K562 (cell line): Measurements from ENCODE around the gene APPBP2. TPM values are rescaled to one million over a fixed set of nuclear protein-coding genes. Genes with fewer than 3 reads are reported as not detected.
A peak's percentile ranks its signal among the peaks of the same experiment; 100 is the strongest.

ENCODE experiments used
- ATAC-seq: fragments of 200-7000 bp; cut with Tn5 transposase; 3 replicates; pipeline ENCODE4 v1.9.1; 2020; ENCODE audit warnings: moderate library complexity
- BruUV-seq: library from RNA; stranded (reverse); fragments of 400-500 nt; replicated peaks from 2 replicates; lab custom pipeline; 2021; lab: Mats Ljungman, UMichigan
- CTCF ChIA-PET: fragments of 300-600 bp; formaldehyde crosslinking; extraction: SDS; loops from one replicate; lab custom pipeline; 2021; ENCODE audit warnings: low intra/inter-chr PET ratio; lab: Yijun Ruan, JAX
- POLR2A ChIA-PET: fragments of 300-600, 350-650 bp; sonication (Branson Sonifier 250); formaldehyde crosslinking; extraction: SDS; loops from one replicate; lab custom pipeline; 2021; ENCODE audit warnings: antibody characterized with exemption, inconsistent platforms; lab: Yijun Ruan, JAX
- DNase-seq, 4 experiments: peaks; one replicate each; pipeline versions ENCODE4 v3.0.0 to v3.0.0-alpha.2; 2011 to 2018; ENCODE audit warnings: low spot score in 3 of 4, mixed read lengths in 3 of 4; ENCODE audit errors: extremely low read depth in 1 of 4
- FAIRE-seq: peaks from 2 replicates; lab custom pipeline; 2011; peaks lifted over from hg19 to GRCh38; lab: Jason Lieb, UNC
- H2AFZ ChIP-seq: 2 replicates; pipeline ENCODE4 v1.6.0; 2011; ENCODE audit warnings: low read depth, low read length, control low read depth, inconsistent platforms
- H3K27ac ChIP-seq: fragments of 200-600 bp; 3 replicates; pipeline ENCODE4 v1.8.0; 2011; ENCODE audit warnings: low read depth, mild to moderate bottlenecking, control low read depth, inconsistent platforms, low read length, moderate library complexity, mixed read lengths; ENCODE audit errors: extremely low read depth
- H3K27me3 ChIP-seq, 2 experiments: fragments of 300-600 bp in 1 of 2; 2 replicates in 1 of 2; 3 replicates in 1 of 2; pipeline versions ENCODE4 v1.6.0 to v1.8.0; 2011; ENCODE audit warnings: inconsistent platforms in 2 of 2, low read length in 2 of 2, mild to moderate bottlenecking in 1 of 2, mixed read lengths in 1 of 2, moderate library complexity in 1 of 2; ENCODE audit not compliant: control insufficient read depth in 2 of 2, insufficient read depth in 2 of 2
- H3K36me3 ChIP-seq: fragments of 300-600 bp; 3 replicates; pipeline ENCODE4 v1.8.0; 2011; ENCODE audit warnings: mild to moderate bottlenecking, low read length, inconsistent platforms; ENCODE audit not compliant: control insufficient read depth, insufficient read depth
- H3K4me1 ChIP-seq, 2 experiments: fragments of 200-600 bp in 1 of 2; replicated peaks in 1 of 2; 2 replicates in 1 of 2; 3 replicates in 1 of 2; pipeline versions ENCODE4 v1.5.1 to v1.8.0; 2011; ENCODE audit warnings: inconsistent platforms in 2 of 2, low read length in 2 of 2, mild to moderate bottlenecking in 1 of 2, mixed read lengths in 1 of 2, moderate library complexity in 1 of 2; ENCODE audit not compliant: control insufficient read depth in 2 of 2, insufficient read depth in 2 of 2
- H3K4me2 ChIP-seq: 2 replicates; pipeline ENCODE4 v1.6.1; 2011; ENCODE audit warnings: low read length, control low read depth, inconsistent platforms, mixed read lengths; ENCODE audit not compliant: insufficient read depth
- H3K4me3 ChIP-seq: fragments of 200-600 bp; sonication (generic), shearing (Covaris generic); 2 replicates; pipeline ENCODE4 v1.5.1; 2016; ENCODE audit warnings: control low read depth, inconsistent platforms
- H3K79me2 ChIP-seq: fragments of 200-600 bp; 3 replicates; pipeline ENCODE4 v1.8.0; 2011; ENCODE audit warnings: low read length, inconsistent platforms; ENCODE audit not compliant: control insufficient read depth, insufficient read depth
- H3K9ac ChIP-seq, 2 experiments: 2 replicates each; pipeline versions ENCODE4 v1.6.0 to v1.6.1; 2011; ENCODE audit warnings: low read depth in 2 of 2, low read length in 2 of 2, control low read depth in 1 of 2, inconsistent platforms in 1 of 2, mild to moderate bottlenecking in 1 of 2, mixed read lengths in 1 of 2; ENCODE audit not compliant: insufficient read depth in 1 of 2
- H3K9me1 ChIP-seq: one replicate; pipeline ENCODE4 v1.6.0; 2011; ENCODE audit warnings: inconsistent platforms, mild to moderate bottlenecking, low read length, moderate library complexity; ENCODE audit not compliant: control insufficient read depth, insufficient read depth
- H3K9me3 ChIP-seq: replicated peaks from 2 replicates; pipeline ENCODE4 v1.5.1; 2011; ENCODE audit warnings: low read depth, low read length, inconsistent platforms; ENCODE audit not compliant: control insufficient read depth, insufficient read depth
- H4K20me1 ChIP-seq: replicated peaks from 2 replicates; pipeline ENCODE4 v1.6.1; 2011; ENCODE audit warnings: low read length, inconsistent platforms, mixed read lengths; ENCODE audit not compliant: control insufficient read depth, insufficient read depth
- BCLAF1 ChIP-seq, 2 experiments: fragments of 450-650 bp in 1 of 2; IDR thresholded peaks; 2 replicates each; pipeline ENCODE4 v1.6.1; 2011 to 2017; ENCODE audit warnings: low read depth in 2 of 2, antibody characterized with exemption in 1 of 2, borderline replicate concordance in 1 of 2, low read length in 1 of 2, mild to moderate bottlenecking in 1 of 2, mixed read lengths in 1 of 2; ENCODE audit not compliant: control insufficient read depth in 1 of 2
- CBFA2T3 ChIP-seq: fragments of 450-650 bp; IDR thresholded peaks from 2 replicates; pipeline ENCODE4 v1.6.1; 2017
- HSF4 ChIP-seq: fragments of 250-450 bp; sonication (Bioruptor Pico); IDR thresholded peaks from 2 replicates; pipeline ENCODE4 v2.1.2; 2022; ENCODE audit warnings: mild to moderate bottlenecking, moderate library complexity, borderline replicate concordance
- MXI1 ChIP-seq: IDR thresholded peaks from 2 replicates; pipeline ENCODE4 v1.6.1; 2011; ENCODE audit warnings: low read depth, mild to moderate bottlenecking, improper control_type of control experiment, low read length
- SMAD2 ChIP-seq: fragments of 150-350 bp; IDR thresholded peaks from 2 replicates; pipeline ENCODE4 v1.6.1; 2014; ENCODE audit warnings: low read depth, mild to moderate bottlenecking, low read length
- SMC3 ChIP-seq: conservative IDR thresholded peaks from 2 replicates; pipeline ENCODE4 v1.6.1; 2011; ENCODE audit warnings: low read depth, low read length, improper control_type of control experiment; ENCODE audit not compliant: insufficient read depth
- STAT5B ChIP-seq: fragments of 250-450 bp; sonication (Bioruptor Pico); IDR thresholded peaks from 2 replicates; pipeline ENCODE4 v1.8.0; 2021; ENCODE audit warnings: mild to moderate bottlenecking, inconsistent platforms
- ZBTB11 ChIP-seq, 3 experiments: fragments of 200-800 bp in 1 of 3; fragments of 250-450 bp in 1 of 3; fragments of 450-650 bp in 1 of 3; sonication (Bioruptor Pico) in 1 of 3; sonication (Bioruptor generic) in 1 of 3; formaldehyde crosslinking in 1 of 3; IDR thresholded peaks; 2 replicates each; pipeline versions ENCODE4 v1.6.1 to v1.8.0; 2016 to 2022; ENCODE audit warnings: mild to moderate bottlenecking in 2 of 3, missing genetic modification characterization in 2 of 3, missing compliant biosample characterization in 1 of 3, moderate library complexity in 1 of 3
- WGBS: fragments of 100-300 bp; shearing (Covaris generic); methylation state at CpG from one replicate; pipeline ENCODE4 v1.1.6; 2016; ENCODE audit warnings: low coverage, mixed read lengths; ENCODE audit not compliant: insufficient coverage; ENCODE audit errors: missing lambda C conversion rate; 5-methylcytosine and 5-hydroxymethylcytosine counted together
- in situ Hi-C: fragments of 300-500 bp; cut with MboI; formaldehyde crosslinking; loops from 4 replicates; pipeline ENCODE4 v1.15.0; 2018; ENCODE audit warnings: inconsistent platforms, mixed read lengths
- intact Hi-C: fragments of 100-400 bp; cut with micrococcal nuclease; formaldehyde crosslinking; loops from 2 replicates; pipeline ENCODE4 v1.14.2; 2022
- polyA plus RNA-seq, 8 experiments: library from polyadenylated mRNA; depleted of rRNA in 4 of 8; stranded (reverse) in 5 of 8; unstranded in 3 of 8; fragments of >200 nt; fragmentation: Nextera tagmentation in 2 of 8; fragmentation: Illumina TruSeq in 1 of 8; extraction: Ambion mirVana in 2 of 8; extraction: Trizol in 1 of 8; gene quantifications; 2 replicates each; pipeline versions ENCODE4 v1.2.1 to v1.2.3, GENCODE V29; 2011 to 2014; ENCODE audit warnings: inconsistent platforms in 1 of 8, missing spikeins in 1 of 8
- total RNA-seq, 7 experiments: library from RNA; depleted of rRNA in 6 of 7; stranded (reverse); fragments of >200 nt in 6 of 7; fragmentation: Illumina TruSeq in 2 of 7; extraction: Trizol in 2 of 7; gene quantifications; 2 replicates each; pipeline versions ENCODE4 v1.2.1 to v1.2.3, GENCODE V29; 2011 to 2021; ENCODE audit warnings: low replicate concordance in 1 of 7
- TF ChIP-seq, protein P1 (sequence below): fragments of 150-350 bp; IDR thresholded peaks from 2 replicates; pipeline ENCODE4 v1.6.1; 2014; ENCODE audit warnings: low read depth, mild to moderate bottlenecking, low read length, borderline replicate concordance

The APPBP2 gene
- total and polyA plus RNA-seq, 9 of the 15 experiments (the other 6 are each of a cell fraction or from before 2014, with no cell fraction given): 2.7 to 16.8 (median 6.9) TPM

- in situ Hi-C loops (no loop called here), intact Hi-C loops (loop anchor here (5.0 kb wide), 1 partner anchor 208 kb away; the partner anchor contains the start of gene PPM1D)
- H3K27ac ChIP-seq: no peak overlapping the region
- H4K20me1 ChIP-seq: no peaks in the 10 kb centered on the region
- H3K36me3 ChIP-seq: no peaks in the 10 kb centered on the region
- CTCF ChIA-PET: no interaction called here
- H3K4me2 ChIP-seq: no peak overlapping the region
- H2AFZ ChIP-seq: no peak overlapping the region
- FAIRE-seq (no peak), ATAC-seq (no peak), DNase-seq (no peak)
- POLR2A ChIA-PET: no interaction called here
- H3K4me1 ChIP-seq: peaks cover 8 to 23% of the 10 kb centered on the region in 2 experiments
- TF ChIP-seq CBFA2T3: no peak
- peak in 1 of 3 experiments; percentile 80; a peak in 2 of 6 replicates for TF ChIP-seq ZBTB11 (CRISPR knock-in tag; IDR thresholded peaks at IDR 0.05)
- TF ChIP-seq, protein P1, sequence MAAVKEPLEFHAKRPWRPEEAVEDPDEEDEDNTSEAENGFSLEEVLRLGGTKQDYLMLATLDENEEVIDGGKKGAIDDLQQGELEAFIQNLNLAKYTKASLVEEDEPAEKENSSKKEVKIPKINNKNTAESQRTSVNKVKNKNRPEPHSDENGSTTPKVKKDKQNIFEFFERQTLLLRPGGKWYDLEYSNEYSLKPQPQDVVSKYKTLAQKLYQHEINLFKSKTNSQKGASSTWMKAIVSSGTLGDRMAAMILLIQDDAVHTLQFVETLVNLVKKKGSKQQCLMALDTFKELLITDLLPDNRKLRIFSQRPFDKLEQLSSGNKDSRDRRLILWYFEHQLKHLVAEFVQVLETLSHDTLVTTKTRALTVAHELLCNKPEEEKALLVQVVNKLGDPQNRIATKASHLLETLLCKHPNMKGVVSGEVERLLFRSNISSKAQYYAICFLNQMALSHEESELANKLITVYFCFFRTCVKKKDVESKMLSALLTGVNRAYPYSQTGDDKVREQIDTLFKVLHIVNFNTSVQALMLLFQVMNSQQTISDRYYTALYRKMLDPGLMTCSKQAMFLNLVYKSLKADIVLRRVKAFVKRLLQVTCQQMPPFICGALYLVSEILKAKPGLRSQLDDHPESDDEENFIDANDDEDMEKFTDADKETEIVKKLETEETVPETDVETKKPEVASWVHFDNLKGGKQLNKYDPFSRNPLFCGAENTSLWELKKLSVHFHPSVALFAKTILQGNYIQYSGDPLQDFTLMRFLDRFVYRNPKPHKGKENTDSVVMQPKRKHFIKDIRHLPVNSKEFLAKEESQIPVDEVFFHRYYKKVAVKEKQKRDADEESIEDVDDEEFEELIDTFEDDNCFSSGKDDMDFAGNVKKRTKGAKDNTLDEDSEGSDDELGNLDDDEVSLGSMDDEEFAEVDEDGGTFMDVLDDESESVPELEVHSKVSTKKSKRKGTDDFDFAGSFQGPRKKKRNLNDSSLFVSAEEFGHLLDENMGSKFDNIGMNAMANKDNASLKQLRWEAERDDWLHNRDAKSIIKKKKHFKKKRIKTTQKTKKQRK: no peak
- TF ChIP-seq BCLAF1 (IDR thresholded peaks at IDR 0.05; ENCODE audit: borderline replicate concordance in 1 of 2, control insufficient read depth in 1 of 2, low read depth in 2 of 2, low read length in 1 of 2): 0 out of 4 replicates have a peak, but pooled peaks of 1 of the 2 experiments have one; percentile 17
- no peak for TF ChIP-seq SMAD2
- no peak for TF ChIP-seq MXI1
- TF ChIP-seq STAT5B: no peak
- TF ChIP-seq HSF4: no peak
- TF ChIP-seq SMC3: no peak
- H3K9me1 ChIP-seq: no peaks in the 10 kb centered on the region
- H3K9ac ChIP-seq: no peak overlapping the region
- BruUV-seq: no TSS peak
- H3K27me3 ChIP-seq: no peaks in the 10 kb centered on the region
- H3K4me3 ChIP-seq: no peak overlapping the region
- 97% methylated on average over 17 of the region's 17 CpGs for WGBS
- peaks cover 39% of the 10 kb centered on the region for H3K79me2 ChIP-seq
- H3K9me3 ChIP-seq: no peaks in the 10 kb centered on the region
Observed at GRCh38 chr17:60393840-60394723, 132.0 kb downstream of the APPBP2 start.
